ENCODE results near the gene PSMD8.
"Not testable (repeated sequence)": the region's sequence is repeated elsewhere in the genome, so short reads cannot be mapped to it uniquely, and the experiment has no call there.

The PSMD8 gene

DNA sequence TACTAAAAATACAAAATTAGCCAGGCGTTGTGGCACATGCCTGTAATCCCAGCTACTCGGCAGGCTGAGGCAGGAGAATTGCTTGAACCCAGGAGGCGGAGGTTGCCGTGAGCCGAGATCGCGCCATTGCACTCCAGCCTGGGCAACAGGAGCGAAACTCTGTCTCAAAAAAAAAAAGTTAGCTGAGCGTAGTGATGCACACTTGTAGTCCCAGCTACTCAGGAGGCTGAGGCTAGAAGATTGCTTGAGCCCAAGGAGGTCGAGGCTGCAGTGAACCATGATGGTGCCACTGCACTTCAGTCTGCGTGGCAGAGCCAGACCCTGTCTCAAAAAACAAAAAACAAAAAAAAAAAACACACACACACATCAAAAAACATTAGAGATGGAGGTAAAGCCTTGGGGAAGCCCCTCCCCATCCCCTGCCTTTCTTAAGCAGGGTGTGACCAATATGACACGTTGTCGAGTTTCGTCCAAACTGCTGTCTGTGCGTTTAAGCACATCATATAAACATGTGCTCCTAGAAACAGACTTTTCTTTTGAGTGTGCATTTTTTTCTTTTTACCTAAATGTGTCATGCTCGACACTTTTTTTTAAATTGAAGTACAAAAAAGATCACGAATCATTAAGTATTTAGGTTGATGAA, 52.8 kb downstream of the PSMD8 start:
- DNase-seq (ENCODE audit: low spot score); H3K9ac ChIP-seq (ENCODE audit: low read depth, low read length, poor library complexity); H2BK12ac ChIP-seq (ENCODE audit: low read length); H3K27ac ChIP-seq (replicated peaks; ENCODE audit: low read length); H3K36me3 ChIP-seq (replicated peaks in 1 of 2; ENCODE audit: control insufficient read depth in 2 of 2, insufficient read depth in 2 of 2, low read length in 2 of 2); H3K4me3 ChIP-seq (ENCODE audit: low read length in 2 of 2); H4K91ac ChIP-seq (ENCODE audit: low read depth, low read length, poor library complexity); H2AK5ac ChIP-seq (ENCODE audit: low read depth, low read length); H2BK5ac ChIP-seq (ENCODE audit: low read length); H3K27me3 ChIP-seq (ENCODE audit: control insufficient read depth in 3 of 3, insufficient read depth in 3 of 3, low read depth in 1 of 3, low read length in 3 of 3); H3K9me3 ChIP-seq (replicated peaks in 1 of 2; ENCODE audit: control insufficient read depth in 2 of 2, insufficient read depth in 1 of 2, low read depth in 1 of 2, low read length in 2 of 2); H2BK120ac ChIP-seq (ENCODE audit: low read depth, low read length); H3K23ac ChIP-seq (ENCODE audit: low read depth, low read length, poor library complexity); H3K79me1 ChIP-seq (ENCODE audit: low read depth, low read length); H3K14ac ChIP-seq (ENCODE audit: low read length); H3K4me1 ChIP-seq (ENCODE audit: control insufficient read depth in 2 of 2, insufficient read depth in 1 of 2, low read depth in 1 of 2, low read length in 2 of 2); H3K4me2 ChIP-seq (ENCODE audit: insufficient read depth, low read length, poor library complexity, severe bottlenecking); H4K8ac ChIP-seq (ENCODE audit: low read depth, low read length); H3K4ac ChIP-seq (ENCODE audit: low read length); H3K18ac ChIP-seq (ENCODE audit: low read length); H2AFZ ChIP-seq (ENCODE audit: low read length); H2BK15ac ChIP-seq (ENCODE audit: low read length): not testable (repeated sequence)
- no CpG with 5 or more reads among the region's 17 CpGs for WGBS, 2 donors (ENCODE audit: extremely low coverage in 2 of 2, insufficient read length in 2 of 2, insufficient replicate concordance in 1 of 2)

DNA sequence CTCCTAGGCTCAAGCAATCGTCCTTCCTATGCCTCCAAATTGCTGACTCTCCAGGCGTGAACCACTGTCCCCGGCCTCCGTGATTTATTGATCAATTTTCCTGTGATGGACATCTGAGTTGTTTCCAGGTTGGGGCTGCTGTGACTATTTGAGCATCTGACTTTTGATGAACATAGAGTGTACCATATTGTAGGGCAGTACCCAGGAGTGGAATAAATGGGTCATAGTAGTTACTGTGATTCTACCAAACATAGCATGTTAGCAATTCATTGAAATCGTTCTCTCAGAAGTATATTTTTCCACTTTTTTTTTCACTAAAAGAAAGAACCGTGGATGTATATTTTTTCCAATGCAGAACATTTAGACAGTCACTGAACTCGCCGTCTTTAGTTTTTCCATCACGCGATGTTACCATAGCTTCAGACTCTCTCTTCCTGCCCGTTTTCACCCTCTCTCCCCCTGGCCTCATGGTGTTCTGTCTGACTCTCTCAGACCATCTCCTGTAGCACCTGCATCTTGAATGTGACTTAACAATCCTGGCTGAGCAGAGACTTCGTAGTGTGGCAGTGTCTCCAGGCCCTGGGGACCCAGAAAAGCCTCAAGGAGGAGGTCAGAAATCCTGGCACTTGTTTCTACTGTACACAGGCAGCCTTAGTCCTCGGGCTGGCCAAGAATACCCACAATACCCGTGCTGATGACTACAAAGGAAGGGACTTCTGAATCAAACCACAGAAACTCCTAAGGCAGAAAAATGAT, 54.9 kb downstream of the PSMD8 start:
- H2BK12ac ChIP-seq (ENCODE audit: low read length): no peak overlapping the region
- H2AFZ ChIP-seq (ENCODE audit: low read length): no peak overlapping the region
- H3K79me1 ChIP-seq (ENCODE audit: low read depth, low read length): no peaks in the 10 kb centered on the region
- no peak overlapping the region for H3K27ac ChIP-seq (replicated peaks; ENCODE audit: low read length)
- no CpG with 5 or more reads among the region's 14 CpGs for WGBS, 2 donors (ENCODE audit: extremely low coverage in 2 of 2, insufficient read length in 2 of 2, insufficient replicate concordance in 1 of 2)
- no peaks in the 10 kb centered on the region for H3K36me3 ChIP-seq (replicated peaks in 1 of 2; ENCODE audit: control insufficient read depth in 2 of 2, insufficient read depth in 2 of 2, low read length in 2 of 2)
- H3K9ac ChIP-seq (ENCODE audit: low read depth, low read length, poor library complexity): no peak overlapping the region
- H3K4me1 ChIP-seq (ENCODE audit: control insufficient read depth in 2 of 2, insufficient read depth in 1 of 2, low read depth in 1 of 2, low read length in 2 of 2): peaks cover 4 to 8% of the 10 kb centered on the region in 2 donors
- no peak overlapping the region for H2BK15ac ChIP-seq (ENCODE audit: low read length)
- DNase-seq (ENCODE audit: low spot score): no peak
- no peak overlapping the region for H3K4ac ChIP-seq (ENCODE audit: low read length)
- no peak overlapping the region for H4K8ac ChIP-seq (ENCODE audit: low read depth, low read length)
- no peak overlapping the region for H3K4me3 ChIP-seq (ENCODE audit: low read length in 2 of 2)
- no peak overlapping the region for H3K18ac ChIP-seq (ENCODE audit: low read length)
- H3K4me2 ChIP-seq (ENCODE audit: insufficient read depth, low read length, poor library complexity, severe bottlenecking): no peak overlapping the region
- no peak overlapping the region for H2AK5ac ChIP-seq (ENCODE audit: low read depth, low read length)
- no peak overlapping the region for H2BK120ac ChIP-seq (ENCODE audit: low read depth, low read length)
- no peak overlapping the region for H3K14ac ChIP-seq (ENCODE audit: low read length)
- no peak overlapping the region for H4K91ac ChIP-seq (ENCODE audit: low read depth, low read length, poor library complexity)
- no peak overlapping the region for H2BK5ac ChIP-seq (ENCODE audit: low read length)
- H3K27me3 ChIP-seq (ENCODE audit: control insufficient read depth in 3 of 3, insufficient read depth in 3 of 3, low read depth in 1 of 3, low read length in 3 of 3): peaks cover 0 to 12% (median 0%) of the 10 kb centered on the region in 3 experiments
- H3K9me3 ChIP-seq (replicated peaks in 1 of 2; ENCODE audit: control insufficient read depth in 2 of 2, insufficient read depth in 1 of 2, low read depth in 1 of 2, low read length in 2 of 2): no peaks in the 10 kb centered on the region
- no peak overlapping the region for H3K23ac ChIP-seq (ENCODE audit: low read depth, low read length, poor library complexity)

DNA sequence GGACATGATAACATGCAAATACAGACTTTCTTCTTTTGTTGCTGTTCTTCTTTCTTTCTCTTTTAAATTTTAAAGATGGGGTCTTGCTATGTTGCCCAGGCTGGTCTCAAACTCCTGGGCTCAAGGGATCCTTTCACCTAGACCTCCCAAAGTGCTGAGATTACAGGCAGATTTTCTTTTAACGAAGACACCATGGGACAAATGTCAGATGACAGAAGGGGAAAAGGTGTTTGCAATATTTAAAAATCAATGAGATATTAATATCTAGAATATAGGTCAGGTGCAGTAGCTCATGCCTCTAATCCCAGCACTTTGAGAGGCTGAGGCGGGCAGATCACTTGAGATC, 55.4 kb downstream of the PSMD8 start:
- Histone ChIP-seq H3K36me3 (replicated peaks in 1 of 2; ENCODE audit: control insufficient read depth in 2 of 2, insufficient read depth in 2 of 2, low read length in 2 of 2) (no peaks in the 10 kb centered on the region), H4K8ac (ENCODE audit: low read depth, low read length) (no peak overlapping the region), H2BK120ac (ENCODE audit: low read depth, low read length) (no peak overlapping the region), H3K23ac (ENCODE audit: low read depth, low read length, poor library complexity) (no peak overlapping the region), H3K4ac (ENCODE audit: low read length) (no peak overlapping the region), H3K18ac (ENCODE audit: low read length) (no peak overlapping the region), H3K4me3 (ENCODE audit: low read length in 2 of 2) (no peak overlapping the region), H3K4me1 (ENCODE audit: control insufficient read depth in 2 of 2, insufficient read depth in 1 of 2, low read depth in 1 of 2, low read length in 2 of 2) (peaks cover 8 to 13% of the 10 kb centered on the region in 2 donors), H3K9ac (ENCODE audit: low read depth, low read length, poor library complexity) (no peak overlapping the region), H3K9me3 (replicated peaks in 1 of 2; ENCODE audit: control insufficient read depth in 2 of 2, insufficient read depth in 1 of 2, low read depth in 1 of 2, low read length in 2 of 2) (no peaks in the 10 kb centered on the region), H3K27me3 (ENCODE audit: control insufficient read depth in 3 of 3, insufficient read depth in 3 of 3, low read depth in 1 of 3, low read length in 3 of 3) (peaks cover 0 to 13% (median 0%) of the 10 kb centered on the region in 3 experiments), H3K4me2 (ENCODE audit: insufficient read depth, low read length, poor library complexity, severe bottlenecking) (no peak overlapping the region), H3K14ac (ENCODE audit: low read length) (no peak overlapping the region), H3K27ac (replicated peaks; ENCODE audit: low read length) (no peak overlapping the region), H2BK5ac (ENCODE audit: low read length) (no peak overlapping the region), H2AK5ac (ENCODE audit: low read depth, low read length) (no peak overlapping the region), H3K79me1 (ENCODE audit: low read depth, low read length) (no peaks in the 10 kb centered on the region), H2BK15ac (ENCODE audit: low read length) (no peak overlapping the region), H4K91ac (ENCODE audit: low read depth, low read length, poor library complexity) (no peak overlapping the region), H2AFZ (ENCODE audit: low read length) (no peak overlapping the region), H2BK12ac (ENCODE audit: low read length) (no peak overlapping the region)
- DNase-seq (ENCODE audit: low spot score): no peak
- WGBS, 2 donors (ENCODE audit: extremely low coverage in 2 of 2, insufficient read length in 2 of 2, insufficient replicate concordance in 1 of 2): no CpG with 5 or more reads among the region's 2 CpGs

DNA sequence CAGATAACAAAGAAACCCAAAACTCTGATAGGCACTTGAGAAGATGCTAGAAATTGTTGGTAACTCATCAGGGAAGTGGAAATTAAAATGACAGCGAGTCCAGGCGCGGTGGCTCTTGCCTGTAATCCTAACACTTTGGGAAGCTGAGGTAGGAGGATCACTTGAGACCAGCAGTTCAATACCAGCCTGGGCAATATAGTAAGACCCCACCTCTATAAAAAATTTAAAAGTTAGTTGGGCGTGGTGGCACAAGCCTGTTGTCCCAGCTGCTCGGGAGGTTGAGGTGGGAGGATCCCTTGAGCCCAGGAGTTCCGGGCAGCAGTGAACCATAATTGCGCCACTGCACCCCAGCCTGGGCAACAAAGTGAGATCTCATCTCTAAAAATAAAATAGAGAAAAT, 56.6 kb downstream of the PSMD8 start:
- no peak overlapping the region for H3K4ac ChIP-seq (ENCODE audit: low read length)
- no peak overlapping the region for H2AFZ ChIP-seq (ENCODE audit: low read length)
- no CpG with 5 or more reads among the region's 7 CpGs for WGBS, 2 donors (ENCODE audit: extremely low coverage in 2 of 2, insufficient read length in 2 of 2, insufficient replicate concordance in 1 of 2)
- H3K36me3 ChIP-seq (replicated peaks in 1 of 2; ENCODE audit: control insufficient read depth in 2 of 2, insufficient read depth in 2 of 2, low read length in 2 of 2): no peaks in the 10 kb centered on the region
- H3K9ac ChIP-seq (ENCODE audit: low read depth, low read length, poor library complexity): no peak overlapping the region
- H3K9me3 ChIP-seq (replicated peaks in 1 of 2; ENCODE audit: control insufficient read depth in 2 of 2, insufficient read depth in 1 of 2, low read depth in 1 of 2, low read length in 2 of 2): no peaks in the 10 kb centered on the region
- no peak overlapping the region for H3K18ac ChIP-seq (ENCODE audit: low read length)
- no peak overlapping the region for H4K91ac ChIP-seq (ENCODE audit: low read depth, low read length, poor library complexity)
- no peak overlapping the region for H3K27ac ChIP-seq (replicated peaks; ENCODE audit: low read length)
- H3K4me2 ChIP-seq (ENCODE audit: insufficient read depth, low read length, poor library complexity, severe bottlenecking): no peak overlapping the region
- H3K79me1 ChIP-seq (ENCODE audit: low read depth, low read length): no peaks in the 10 kb centered on the region
- H3K4me1 ChIP-seq (ENCODE audit: control insufficient read depth in 2 of 2, insufficient read depth in 1 of 2, low read depth in 1 of 2, low read length in 2 of 2): peaks cover 11 to 15% of the 10 kb centered on the region in 2 donors
- no peak for DNase-seq (ENCODE audit: low spot score)
- H3K14ac ChIP-seq (ENCODE audit: low read length): no peak overlapping the region
- no peak overlapping the region for H2BK120ac ChIP-seq (ENCODE audit: low read depth, low read length)
- H3K23ac ChIP-seq (ENCODE audit: low read depth, low read length, poor library complexity): no peak overlapping the region
- no peak overlapping the region for H4K8ac ChIP-seq (ENCODE audit: low read depth, low read length)
- H2BK12ac ChIP-seq (ENCODE audit: low read length): no peak overlapping the region
- H2BK15ac ChIP-seq (ENCODE audit: low read length): no peak overlapping the region
- H2BK5ac ChIP-seq (ENCODE audit: low read length): no peak overlapping the region
- H3K27me3 ChIP-seq (ENCODE audit: control insufficient read depth in 3 of 3, insufficient read depth in 3 of 3, low read depth in 1 of 3, low read length in 3 of 3): peaks cover 0 to 6% (median 0%) of the 10 kb centered on the region in 3 experiments
- H3K4me3 ChIP-seq (ENCODE audit: low read length in 2 of 2): no peak overlapping the region
- no peak overlapping the region for H2AK5ac ChIP-seq (ENCODE audit: low read depth, low read length)

Measured in neuronal stem cell (in vitro differentiated cells).